Suppressor macrophage treated with lipopolysaccharide for 1 hour (primary cell): ENCODE results near the gene GRIN1.

Experiments used
- DNase-seq, 3 donors: peaks; one replicate each; pipeline ENCODE4 v3.0.0-alpha.2; 2020 to 2022

GRIN1 gene

DNA sequence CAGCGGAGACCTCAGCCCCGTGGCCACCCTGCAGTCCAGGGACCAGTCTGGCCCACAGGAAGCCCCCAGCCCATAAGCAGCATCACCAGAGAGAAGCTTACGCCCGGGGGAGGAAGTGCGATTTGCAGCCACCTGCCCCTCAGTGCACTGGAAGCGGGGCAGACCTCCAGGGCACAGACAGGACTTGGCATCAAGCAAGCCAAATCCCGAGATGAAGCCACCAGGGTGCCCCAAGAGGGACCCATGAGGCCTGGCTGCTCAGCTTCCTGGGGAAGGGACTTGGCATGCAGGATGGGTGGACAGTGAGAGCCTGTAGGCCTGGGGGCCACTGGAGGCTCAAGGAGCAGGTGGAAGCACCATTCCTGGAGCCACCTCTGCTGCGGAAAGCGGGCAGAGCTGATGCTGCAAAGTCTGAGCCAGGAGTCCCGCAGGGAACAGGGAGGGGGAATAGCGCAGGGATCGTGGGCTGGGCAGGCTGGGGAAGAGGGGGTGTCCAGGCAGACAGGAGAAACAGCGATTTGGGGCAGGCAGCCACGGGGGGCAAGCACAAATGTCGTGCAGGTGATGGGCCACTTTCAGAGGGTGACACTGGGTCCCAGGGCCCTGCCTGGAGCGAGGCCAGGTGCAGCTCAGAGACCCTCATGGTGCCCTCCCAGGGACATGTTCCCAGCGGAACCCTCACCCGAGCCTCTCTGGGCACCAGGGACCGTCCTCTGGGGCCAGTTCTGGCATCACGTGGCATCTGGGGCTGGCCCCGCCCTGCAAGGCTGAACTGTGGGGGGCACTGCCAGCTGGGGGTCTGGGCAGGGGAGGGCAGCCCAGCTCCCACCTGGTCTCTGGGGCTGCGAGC, 27.7 kb downstream of the GRIN1 start:
- no peak for DNase-seq

- DNase-seq = no peak
Observed at GRCh38 chr9:137167277-137167746, 28.4 kb downstream of the GRIN1 start.

DNA sequence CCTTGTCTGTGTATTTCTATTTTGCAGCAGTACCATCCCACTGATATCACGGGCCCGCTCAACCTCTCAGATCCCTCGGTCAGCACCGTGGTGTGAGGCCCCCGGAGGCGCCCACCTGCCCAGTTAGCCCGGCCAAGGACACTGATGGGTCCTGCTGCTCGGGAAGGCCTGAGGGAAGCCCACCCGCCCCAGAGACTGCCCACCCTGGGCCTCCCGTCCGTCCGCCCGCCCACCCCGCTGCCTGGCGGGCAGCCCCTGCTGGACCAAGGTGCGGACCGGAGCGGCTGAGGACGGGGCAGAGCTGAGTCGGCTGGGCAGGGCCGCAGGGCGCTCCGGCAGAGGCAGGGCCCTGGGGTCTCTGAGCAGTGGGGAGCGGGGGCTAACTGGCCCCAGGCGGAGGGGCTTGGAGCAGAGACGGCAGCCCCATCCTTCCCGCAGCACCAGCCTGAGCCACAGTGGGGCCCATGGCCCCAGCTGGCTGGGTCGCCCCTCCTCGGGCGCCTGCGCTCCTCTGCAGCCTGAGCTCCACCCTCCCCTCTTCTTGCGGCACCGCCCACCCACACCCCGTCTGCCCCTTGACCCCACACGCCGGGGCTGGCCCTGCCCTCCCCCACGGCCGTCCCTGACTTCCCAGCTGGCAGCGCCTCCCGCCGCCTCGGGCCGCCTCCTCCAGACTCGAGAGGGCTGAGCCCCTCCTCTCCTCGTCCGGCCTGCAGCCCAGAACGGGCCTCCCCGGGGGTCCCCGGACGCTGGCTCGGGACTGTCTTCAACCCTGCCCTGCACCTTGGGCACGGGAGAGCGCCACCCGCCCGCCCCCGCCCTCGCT, 29.0 kb downstream of the GRIN1 start:
- peak in 1 of 3 donors; percentile 46 for DNase-seq

- no peak for DNase-seq
Observed at GRCh38 chr9:137168573-137168903, 29.6 kb downstream of the GRIN1 start.

DNA sequence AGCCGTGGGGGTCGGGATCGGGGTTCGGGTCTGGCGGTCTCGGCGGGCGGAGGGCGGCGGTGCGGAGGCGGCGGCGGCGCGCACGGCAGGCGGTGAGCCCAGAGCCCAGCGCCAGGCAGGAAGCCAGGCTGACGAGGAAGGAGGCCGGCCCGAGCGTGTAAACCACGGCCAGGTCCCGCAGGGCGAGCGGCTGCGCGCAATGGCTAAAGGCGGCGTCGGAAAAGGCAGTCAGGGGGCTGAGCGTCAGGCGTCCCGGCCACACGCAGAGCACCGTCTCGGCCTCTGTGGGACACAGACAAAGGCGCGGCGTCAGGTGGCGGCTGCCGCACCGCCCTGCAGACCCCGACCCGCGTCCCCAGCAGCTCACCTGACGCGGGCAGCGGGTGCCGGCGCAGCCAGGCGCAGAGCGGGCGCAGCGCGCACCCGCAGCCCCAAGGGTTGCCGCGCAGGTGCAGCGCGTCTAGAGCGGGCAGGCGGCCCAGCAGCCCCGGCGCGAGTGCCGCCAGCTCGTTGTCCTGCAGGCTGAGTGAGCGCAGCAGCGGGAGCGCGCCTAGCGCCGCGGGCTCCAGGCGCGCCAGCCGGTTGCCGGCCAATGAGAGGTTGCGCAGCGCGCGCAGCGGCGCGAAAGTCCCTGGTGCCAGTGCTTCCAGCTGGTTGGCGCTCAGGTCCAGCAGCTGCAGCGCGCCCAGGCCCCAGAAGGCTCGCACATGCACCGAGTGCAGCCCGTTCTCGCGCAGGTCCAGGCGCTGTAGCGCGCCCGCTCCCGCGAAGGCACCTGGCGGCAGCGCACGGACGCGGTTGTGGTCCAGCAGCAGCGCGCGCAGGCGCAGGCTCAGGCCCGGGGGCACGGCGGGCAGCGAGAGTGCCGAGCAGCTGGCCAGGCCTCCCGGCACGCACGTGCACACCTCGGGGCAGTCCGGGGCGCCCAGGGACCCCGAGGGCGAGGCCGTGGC, 30.2 kb downstream of the GRIN1 start:
- peak; percentile 16 to 46 (median 28) for DNase-seq

GRCh38 chr9:137169896-137170358, 31.0 kb downstream of the GRIN1 start, which contains the start of gene LRRC26:
LRRC26 (minus strand) TSS chr9:137170051; CDS start chr9:137169943, 108 bp downstream.
- DNase-seq = no peak

- no peak for DNase-seq
Observed at GRCh38 chr9:137170486-137171148, 31.7 kb downstream of the GRIN1 start.

- DNase-seq = no peak
Observed at GRCh38 chr9:137171149-137171900, 32.4 kb downstream of the GRIN1 start.

- DNase-seq = no peak
Observed at GRCh38 chr9:137172901-137173795, 34.2 kb downstream of the GRIN1 start.

DNA sequence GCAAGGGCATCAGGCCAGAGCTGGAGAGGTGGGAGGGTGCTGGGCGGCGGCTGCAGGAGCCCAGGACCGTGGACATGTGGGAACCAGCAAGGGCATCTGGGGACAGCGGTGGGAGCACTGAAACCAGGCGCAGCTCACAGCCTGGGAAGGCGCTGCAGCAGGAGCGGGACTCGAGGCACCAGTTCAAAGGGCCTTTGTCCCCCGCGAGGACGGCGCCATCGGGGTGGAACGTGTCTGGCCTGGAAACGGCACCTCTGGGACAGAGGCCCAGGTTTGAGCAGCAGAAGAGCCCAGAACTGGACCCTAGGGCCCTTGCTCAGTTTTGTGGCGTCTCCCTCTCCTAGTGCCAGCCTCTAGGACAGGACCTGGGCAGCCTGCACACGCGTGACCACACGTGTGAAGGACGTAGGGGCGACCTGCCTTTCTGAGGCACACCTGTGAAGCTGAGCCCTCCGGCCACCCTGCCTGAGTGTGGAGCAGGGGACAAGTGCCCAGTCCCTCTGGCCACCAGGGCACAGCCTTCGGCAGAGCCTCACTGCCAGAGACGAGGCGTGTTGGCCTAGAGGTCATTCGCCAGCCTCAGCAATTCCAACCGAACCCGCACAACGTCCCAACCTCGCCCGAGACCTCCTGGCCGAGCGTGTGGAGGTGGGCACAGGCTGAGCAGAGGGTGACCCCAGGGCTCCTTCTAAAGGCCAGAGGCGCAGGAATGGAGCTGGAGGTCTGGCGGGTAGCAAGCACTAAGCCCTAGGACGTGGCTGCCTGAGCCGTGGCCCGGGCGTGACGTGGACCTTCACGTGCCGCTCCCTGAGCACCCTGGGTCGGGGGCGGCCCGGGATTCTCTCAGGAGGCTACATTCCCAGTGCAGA, 35.1 kb downstream of the GRIN1 start:
- no peak for DNase-seq

- DNase-seq = no peak
Observed at GRCh38 chr9:137174722-137175293, 35.9 kb downstream of the GRIN1 start.

GRCh38 chr9:137175345-137175961, 36.5 kb downstream of the GRIN1 start:
- DNase-seq = no peak

GRCh38 chr9:137176302-137177182, 37.6 kb downstream of the GRIN1 start:
- peak; percentile 31 to 39 (median 31) for DNase-seq

DNA sequence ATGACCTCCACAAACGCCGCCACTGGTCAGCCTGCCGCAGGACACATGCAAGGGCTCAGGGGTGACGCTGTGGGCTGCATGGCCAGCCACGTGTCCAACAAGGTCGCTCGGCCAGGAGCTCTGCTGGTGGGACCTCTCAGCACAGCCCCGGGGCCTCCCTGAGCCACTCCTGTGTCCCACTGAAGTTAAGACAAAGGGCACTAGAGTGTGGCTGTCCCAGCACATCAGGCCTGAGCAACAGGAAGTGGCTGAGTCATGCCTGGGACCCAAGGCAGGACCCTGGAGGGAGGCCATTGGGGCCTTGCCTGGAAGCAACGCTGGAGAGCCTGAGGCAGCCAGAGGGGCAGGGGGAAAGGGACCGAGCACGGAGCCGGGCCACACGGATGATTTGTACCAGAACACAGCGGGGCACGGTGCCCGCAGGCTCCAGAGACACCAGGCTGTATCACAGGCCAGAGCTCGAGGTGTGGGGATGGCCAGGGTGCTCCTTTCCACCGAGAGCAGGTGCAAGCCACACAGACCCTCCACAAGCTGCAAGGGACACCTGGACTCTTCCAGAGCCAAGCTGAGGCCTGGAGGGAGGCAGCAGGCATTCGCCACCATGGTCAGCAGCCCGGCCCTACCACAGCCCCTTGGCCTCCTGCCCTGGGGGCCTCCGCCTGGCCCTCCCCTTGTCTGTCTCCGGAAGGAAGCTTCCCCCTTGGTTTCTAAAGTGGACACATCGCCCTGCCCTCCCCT, 39.4 kb downstream of the GRIN1 start:
- no peak for DNase-seq

DNA sequence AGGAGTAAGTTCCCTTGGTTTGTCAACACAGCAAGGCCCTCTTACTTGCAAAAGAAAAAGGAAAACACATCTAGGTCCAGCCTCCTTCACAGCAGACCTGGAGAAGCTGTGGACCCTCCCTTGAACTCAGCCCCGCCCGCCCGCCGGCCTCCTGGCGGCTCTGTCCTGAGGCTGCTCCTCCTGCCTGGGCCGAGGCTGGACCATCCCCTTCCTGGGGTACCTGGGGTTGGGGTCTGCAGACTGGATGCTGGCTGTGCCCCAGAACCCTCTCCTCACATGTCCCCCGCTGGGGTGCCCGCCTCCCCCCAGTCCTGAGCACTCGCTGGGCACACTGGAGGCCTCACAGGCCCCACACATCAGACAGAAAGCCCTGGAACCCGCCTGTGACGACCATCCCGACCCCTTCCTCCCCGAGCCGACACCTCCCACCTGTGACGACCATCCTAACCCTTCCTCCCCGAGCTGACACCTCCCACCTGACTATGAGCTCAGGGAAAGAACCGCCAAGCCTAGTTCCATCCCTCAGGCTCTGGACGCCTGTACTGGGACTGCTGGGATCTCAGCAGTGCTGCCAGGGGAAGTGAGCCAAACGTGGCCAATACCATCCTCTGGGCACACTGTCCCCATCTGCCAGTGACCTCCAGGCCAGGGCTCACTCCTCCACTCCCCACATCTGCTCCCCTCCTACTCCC, 40.1 kb downstream of the GRIN1 start:
- no peak for DNase-seq

- DNase-seq = no peak
Observed at GRCh38 chr9:137179761-137180160, 40.8 kb downstream of the GRIN1 start.
